ENCODE data around the gene BCAT1. TPM values are rescaled to one million over a fixed set of nuclear protein-coding genes. Genes with fewer than 3 reads are reported as not detected.

BCAT1 gene
- total and polyA plus RNA-seq, 2 donors (not counting 1 experiment from before 2014, with no cell fraction given), result 0.33 to 9.6 TPM

DNA sequence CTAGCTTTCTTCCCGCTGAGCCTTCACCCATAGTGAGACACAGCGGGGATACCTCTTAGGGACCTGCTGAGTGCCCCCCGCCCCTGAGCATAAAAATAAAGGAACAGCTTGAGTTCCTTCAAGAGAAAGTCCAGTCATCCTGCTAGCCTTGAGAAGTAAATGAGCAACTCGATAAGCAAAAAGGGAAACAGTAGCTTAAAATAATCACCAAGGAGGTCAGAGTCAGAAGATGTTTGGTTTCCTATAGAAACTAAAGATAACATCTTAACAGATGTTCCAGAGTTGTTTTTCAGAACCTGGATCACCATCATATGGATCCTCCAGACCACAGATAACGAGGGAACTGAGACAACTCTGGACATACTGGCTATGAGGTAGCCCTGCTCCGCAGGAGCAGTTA is 94.0 kb downstream of the BCAT1 start:
- Mint-ChIP-seq H3K4me3 (no peak overlapping the region), H3K4me1 (no peaks in the 10 kb centered on the region), H3K9me3 (ENCODE audit: insufficient read depth) (no peaks in the 10 kb centered on the region), H3K27me3 (no peaks in the 10 kb centered on the region), H3K27ac (no peak overlapping the region)
- Histone ChIP-seq H3K79me2 (ENCODE audit: control insufficient read depth, insufficient read depth, low read length) (no peaks in the 10 kb centered on the region), H3K4me3 (ENCODE audit: control extremely low read depth in 1 of 5, extremely low read depth in 1 of 5, insufficient read depth in 1 of 5, low read depth in 2 of 5, low read length in 4 of 5) (no peak overlapping the region), H3K27me3 (replicated peaks in 1 of 4; ENCODE audit: control extremely low read depth in 1 of 4, control insufficient read depth in 3 of 4, insufficient read depth in 4 of 4, low read length in 3 of 4) (no peaks in the 10 kb centered on the region), H3K36me3 (replicated peaks in 1 of 2; ENCODE audit: control extremely low read depth in 1 of 2, control insufficient read depth in 1 of 2, extremely low read depth in 1 of 2, insufficient read depth in 2 of 2, low read length in 1 of 2) (no peaks in the 10 kb centered on the region), H3K9ac (ENCODE audit: low read length) (no peak overlapping the region), H3K27ac (ENCODE audit: low read length in 2 of 2) (no peak overlapping the region), H3K4me2 (replicated peaks; ENCODE audit: low read depth, low read length, poor library complexity, severe bottlenecking) (no peak overlapping the region), H3K4me1 (ENCODE audit: control insufficient read depth in 2 of 2, insufficient read depth in 2 of 2, low read length in 2 of 2) (no peaks in the 10 kb centered on the region), H2AFZ (ENCODE audit: insufficient read depth, low read depth, low read length, poor library complexity, severe bottlenecking) (no peak overlapping the region), H3K9me3 (ENCODE audit: control extremely low read depth in 1 of 3, control insufficient read depth in 2 of 3, insufficient read depth in 1 of 3, low read length in 2 of 3) (peaks cover 0 to 4% (median 0%) of the 10 kb centered on the region in 3 donors), H4K20me1 (ENCODE audit: control insufficient read depth, insufficient read depth, low read length, poor library complexity, severe bottlenecking) (no peaks in the 10 kb centered on the region)
- ChIA-PET CTCF (interaction anchor here (0.6 to 4.1 kb wide), 3 partner anchors 276 to 493 kb away, joined by 3 to 31 read pairs (median 5); no protein-coding TSS in a partner anchor), POLR2A (no interaction called here)
- intact Hi-C loops (cut with micrococcal nuclease), result no loop called here
- 50% methylated on average over 3 of the region's 6 CpGs for WGBS (ENCODE audit: insufficient coverage)
- ATAC-seq (ENCODE audit: low read depth), result no peak
- no peak for DNase-seq
- no peak for TF ChIP-seq EZH2 (IDR thresholded peaks at IDR 0.05; ENCODE audit: borderline replicate concordance, insufficient read depth, low read depth, low read length, poor library complexity, severe bottlenecking)
- TF ChIP-seq, protein P1, sequence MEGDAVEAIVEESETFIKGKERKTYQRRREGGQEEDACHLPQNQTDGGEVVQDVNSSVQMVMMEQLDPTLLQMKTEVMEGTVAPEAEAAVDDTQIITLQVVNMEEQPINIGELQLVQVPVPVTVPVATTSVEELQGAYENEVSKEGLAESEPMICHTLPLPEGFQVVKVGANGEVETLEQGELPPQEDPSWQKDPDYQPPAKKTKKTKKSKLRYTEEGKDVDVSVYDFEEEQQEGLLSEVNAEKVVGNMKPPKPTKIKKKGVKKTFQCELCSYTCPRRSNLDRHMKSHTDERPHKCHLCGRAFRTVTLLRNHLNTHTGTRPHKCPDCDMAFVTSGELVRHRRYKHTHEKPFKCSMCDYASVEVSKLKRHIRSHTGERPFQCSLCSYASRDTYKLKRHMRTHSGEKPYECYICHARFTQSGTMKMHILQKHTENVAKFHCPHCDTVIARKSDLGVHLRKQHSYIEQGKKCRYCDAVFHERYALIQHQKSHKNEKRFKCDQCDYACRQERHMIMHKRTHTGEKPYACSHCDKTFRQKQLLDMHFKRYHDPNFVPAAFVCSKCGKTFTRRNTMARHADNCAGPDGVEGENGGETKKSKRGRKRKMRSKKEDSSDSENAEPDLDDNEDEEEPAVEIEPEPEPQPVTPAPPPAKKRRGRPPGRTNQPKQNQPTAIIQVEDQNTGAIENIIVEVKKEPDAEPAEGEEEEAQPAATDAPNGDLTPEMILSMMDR (IDR thresholded peaks at IDR 0.05), result no peak

DNA sequence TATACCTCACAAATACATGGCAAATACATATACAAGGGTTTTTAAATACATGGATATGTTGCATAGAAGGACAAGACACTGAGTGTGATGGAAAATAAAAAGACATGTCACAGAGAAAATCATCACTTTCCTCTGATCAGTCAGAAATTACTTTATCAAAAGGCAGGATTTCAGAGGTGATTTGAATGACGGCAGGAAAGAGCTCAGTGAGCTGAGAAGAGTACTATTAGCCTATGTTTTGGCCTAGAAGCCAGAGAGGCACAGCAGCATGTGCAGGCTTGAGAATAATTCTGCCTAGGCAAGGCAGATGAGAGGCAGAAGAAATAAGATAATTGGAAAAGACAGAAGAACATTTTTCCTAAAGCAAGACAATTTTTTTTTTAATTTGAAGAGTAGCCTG is 94.9 kb downstream of the BCAT1 start:
- H3K4me3 ChIP-seq (ENCODE audit: control extremely low read depth in 1 of 5, extremely low read depth in 1 of 5, insufficient read depth in 1 of 5, low read depth in 2 of 5, low read length in 4 of 5), result no peak overlapping the region
- intact Hi-C loops (cut with micrococcal nuclease), result no loop called here
- H3K4me2 ChIP-seq (replicated peaks; ENCODE audit: low read depth, low read length, poor library complexity, severe bottlenecking), result no peak overlapping the region
- H3K4me3 Mint-ChIP-seq, result no peak overlapping the region
- WGBS (ENCODE audit: insufficient coverage), result no CpG with 5 or more reads among the region's 1 CpG
- no peaks in the 10 kb centered on the region for H3K4me1 ChIP-seq (ENCODE audit: control insufficient read depth in 2 of 2, insufficient read depth in 2 of 2, low read length in 2 of 2)
- H3K9me3 ChIP-seq (ENCODE audit: control extremely low read depth in 1 of 3, control insufficient read depth in 2 of 3, insufficient read depth in 1 of 3, low read length in 2 of 3), result peaks cover 0 to 2% (median 0%) of the 10 kb centered on the region in 3 donors
- no peaks in the 10 kb centered on the region for H3K79me2 ChIP-seq (ENCODE audit: control insufficient read depth, insufficient read depth, low read length)
- DNase-seq (no peak), ATAC-seq (ENCODE audit: low read depth) (no peak)
- no peak overlapping the region for H2AFZ ChIP-seq (ENCODE audit: insufficient read depth, low read depth, low read length, poor library complexity, severe bottlenecking)
- H3K27me3 Mint-ChIP-seq, result no peaks in the 10 kb centered on the region
- H3K36me3 ChIP-seq (replicated peaks in 1 of 2; ENCODE audit: control extremely low read depth in 1 of 2, control insufficient read depth in 1 of 2, extremely low read depth in 1 of 2, insufficient read depth in 2 of 2, low read length in 1 of 2), result no peaks in the 10 kb centered on the region
- H3K9ac ChIP-seq (ENCODE audit: low read length), result no peak overlapping the region
- H4K20me1 ChIP-seq (ENCODE audit: control insufficient read depth, insufficient read depth, low read length, poor library complexity, severe bottlenecking), result no peaks in the 10 kb centered on the region
- TF ChIP-seq EZH2 (IDR thresholded peaks at IDR 0.05; ENCODE audit: borderline replicate concordance, insufficient read depth, low read depth, low read length, poor library complexity, severe bottlenecking), result no peak
- TF ChIP-seq, protein P1 (IDR thresholded peaks at IDR 0.05), result no peak
- H3K9me3 Mint-ChIP-seq (ENCODE audit: insufficient read depth), result no peaks in the 10 kb centered on the region
- no peak overlapping the region for H3K27ac Mint-ChIP-seq
- POLR2A ChIA-PET, result no interaction called here
- no peak overlapping the region for H3K27ac ChIP-seq (ENCODE audit: low read length in 2 of 2)
- CTCF ChIA-PET, result interaction anchor here (0.9 to 4.1 kb wide), 3 partner anchors 19 to 277 kb away, joined by 3 to 31 read pairs (median 4); no protein-coding TSS in a partner anchor
- H3K27me3 ChIP-seq (replicated peaks in 1 of 4; ENCODE audit: control extremely low read depth in 1 of 4, control insufficient read depth in 3 of 4, insufficient read depth in 4 of 4, low read length in 3 of 4), result no peaks in the 10 kb centered on the region
- no peaks in the 10 kb centered on the region for H3K4me1 Mint-ChIP-seq

Data from B cell (primary cell).